Measurements from ENCODE around the gene CLC.
A peak's percentile ranks its signal among the peaks of the same experiment; 100 is the strongest.
"Not testable (repeated sequence)": the region's sequence is repeated elsewhere in the genome, so short reads cannot be mapped to it uniquely, and the experiment has no call there.

Gene CLC

DNA sequence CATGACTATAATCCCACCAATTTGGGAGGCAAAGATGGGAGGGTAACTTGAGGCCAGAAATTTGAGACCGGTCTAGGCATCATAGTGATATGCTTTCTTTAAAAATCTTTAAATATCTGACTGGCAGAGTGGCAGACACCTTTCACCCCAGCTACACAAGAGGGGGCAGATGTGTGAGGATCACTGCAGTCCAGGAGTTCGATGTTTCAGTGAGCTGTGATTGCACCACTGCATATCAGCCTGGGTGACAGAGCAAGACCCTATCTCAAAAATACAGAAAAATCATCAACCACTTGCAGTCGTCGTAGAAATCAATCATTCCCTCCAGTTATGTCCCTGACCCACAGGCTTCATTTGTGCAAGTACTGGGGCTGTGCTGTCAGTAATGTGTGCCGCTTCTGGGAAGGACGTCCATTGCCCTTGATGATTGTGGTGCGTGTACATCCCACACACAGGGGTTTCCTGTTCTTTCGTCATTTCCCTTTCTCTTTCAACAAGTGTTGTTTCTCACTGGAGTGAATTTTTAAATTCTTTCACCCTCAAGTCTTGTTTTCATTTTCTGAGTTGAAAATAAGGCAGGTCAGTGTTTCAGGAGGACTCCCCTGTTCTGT, 32.1 kb downstream of the CLC start:
- H3K27me3 Mint-ChIP-seq = no peaks in the 10 kb centered on the region

DNA sequence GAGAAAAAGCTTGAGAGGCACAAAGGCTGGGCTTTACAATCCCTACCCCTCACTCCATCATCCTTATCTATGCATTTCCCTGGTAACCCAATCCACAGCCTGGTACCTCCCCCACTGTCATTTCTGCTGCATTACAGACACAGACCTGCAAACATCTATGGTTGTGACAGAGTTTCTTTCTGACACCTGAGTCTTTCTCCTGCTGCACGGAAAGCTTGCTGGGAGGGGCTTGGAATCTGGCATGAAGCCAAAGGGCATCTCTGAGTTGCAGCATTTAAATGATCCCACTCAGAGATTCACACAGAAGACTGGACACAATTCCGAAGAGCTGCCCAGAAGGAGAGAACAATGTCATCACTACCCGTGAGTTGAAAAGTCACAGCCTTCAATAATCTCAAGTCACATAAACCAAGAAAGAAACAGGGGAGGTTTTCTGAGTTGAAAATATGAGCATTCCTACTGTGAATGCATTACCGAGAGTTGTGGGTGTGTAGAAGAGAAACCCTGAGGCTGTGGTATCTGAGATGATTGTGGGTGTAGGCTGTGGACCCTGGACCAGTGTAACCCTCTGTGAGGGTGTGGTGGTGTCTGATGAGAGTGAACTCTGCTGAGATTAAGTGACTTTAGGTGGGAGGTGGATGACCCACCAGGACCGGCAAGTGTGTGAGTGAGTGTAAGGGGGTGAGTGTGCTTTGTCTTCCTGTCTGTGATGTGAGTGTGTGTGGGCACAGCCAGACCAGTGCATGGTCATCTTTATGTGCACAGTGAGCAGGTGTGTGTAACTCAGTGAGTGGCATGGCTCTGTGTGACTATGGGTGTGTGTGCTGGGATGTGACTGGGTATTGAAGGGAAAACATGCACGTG, 33.4 kb downstream of the CLC start, which contains the start of gene LGALS14:
Gene LGALS14 (plus strand): TSS at position 301 of the 864 bp plus-strand sequence. CDS start 48 bp downstream, at position 349.
- Mint-ChIP-seq H3K27ac (peak within 1 kb of the TSS; percentile 30), H3K9me3 (ENCODE audit: low read depth) (no peaks in the 10 kb centered on the region), H3K36me3 (no peaks in the 10 kb centered on the region), H3K4me1 (ENCODE audit: low read depth) (peaks cover 31% of the 10 kb centered on the region), H3K27me3 (peaks cover 4% of the 10 kb centered on the region), H3K4me3 (peak within 1 kb of the TSS; percentile 40)

More for the DNA sequence above, 32.1 kb downstream of the CLC start:
- H3K4me1 Mint-ChIP-seq (ENCODE audit: low read depth) = peaks cover 38% of the 10 kb centered on the region
- H3K27ac Mint-ChIP-seq = peak overlapping the region; percentile 75
- no peak overlapping the region for H3K4me3 Mint-ChIP-seq
- no peaks in the 10 kb centered on the region for H3K36me3 Mint-ChIP-seq
- no peaks in the 10 kb centered on the region for H3K9me3 Mint-ChIP-seq (ENCODE audit: low read depth)

DNA sequence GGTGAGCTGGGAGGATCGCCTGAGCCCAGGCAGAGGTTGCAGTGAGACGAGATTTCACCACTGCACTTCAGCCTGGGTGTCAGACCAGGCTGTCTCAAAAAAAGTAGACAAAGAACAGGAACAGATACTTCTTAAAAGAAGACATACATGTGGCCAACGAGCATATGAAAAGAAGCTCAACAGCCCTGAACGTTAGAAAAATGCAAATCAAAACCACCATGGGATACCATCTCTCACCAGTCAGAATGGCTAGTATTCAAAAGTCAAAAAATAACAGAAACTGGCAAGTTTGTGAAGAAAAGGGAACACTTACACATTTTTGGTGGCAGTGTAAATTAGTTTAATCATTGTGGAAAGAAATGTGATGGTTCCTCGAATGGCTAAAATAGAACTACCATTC, 36.5 kb downstream of the CLC start:
- peaks cover 22% of the 10 kb centered on the region for H3K4me1 Mint-ChIP-seq (ENCODE audit: low read depth)
- H3K36me3 Mint-ChIP-seq = no peaks in the 10 kb centered on the region
- H3K9me3 Mint-ChIP-seq (ENCODE audit: low read depth) = no peaks in the 10 kb centered on the region
- H3K27me3 Mint-ChIP-seq = peaks cover 11% of the 10 kb centered on the region
- no peak overlapping the region for H3K4me3 Mint-ChIP-seq
- H3K27ac Mint-ChIP-seq = no peak overlapping the region

DNA sequence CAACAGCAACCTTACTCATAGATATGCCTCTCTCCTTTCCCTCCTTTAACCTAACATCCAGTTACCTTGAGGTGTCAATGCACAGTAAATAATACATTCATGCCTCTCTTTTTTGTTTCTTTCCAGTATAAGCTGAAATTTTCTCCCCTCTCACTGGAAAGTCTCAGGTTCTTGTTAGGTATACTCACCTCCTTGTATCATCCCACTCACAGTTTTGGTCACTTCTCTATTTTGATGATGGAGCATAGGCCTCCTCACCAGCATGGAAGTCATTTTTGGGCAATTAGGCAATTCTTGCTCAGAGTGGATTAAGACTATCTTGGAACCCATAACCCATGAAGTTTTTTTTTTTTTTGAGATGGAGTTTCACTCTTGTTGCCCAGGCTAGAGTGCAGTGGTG, 39.3 kb downstream of the CLC start:
- H3K27me3 Mint-ChIP-seq = peaks cover 20% of the 10 kb centered on the region
- no peaks in the 10 kb centered on the region for H3K4me1 Mint-ChIP-seq (ENCODE audit: low read depth)
- H3K27ac Mint-ChIP-seq = no peak overlapping the region
- H3K9me3 Mint-ChIP-seq (ENCODE audit: low read depth) = no peaks in the 10 kb centered on the region
- no peak overlapping the region for H3K4me3 Mint-ChIP-seq
- no peaks in the 10 kb centered on the region for H3K36me3 Mint-ChIP-seq

DNA sequence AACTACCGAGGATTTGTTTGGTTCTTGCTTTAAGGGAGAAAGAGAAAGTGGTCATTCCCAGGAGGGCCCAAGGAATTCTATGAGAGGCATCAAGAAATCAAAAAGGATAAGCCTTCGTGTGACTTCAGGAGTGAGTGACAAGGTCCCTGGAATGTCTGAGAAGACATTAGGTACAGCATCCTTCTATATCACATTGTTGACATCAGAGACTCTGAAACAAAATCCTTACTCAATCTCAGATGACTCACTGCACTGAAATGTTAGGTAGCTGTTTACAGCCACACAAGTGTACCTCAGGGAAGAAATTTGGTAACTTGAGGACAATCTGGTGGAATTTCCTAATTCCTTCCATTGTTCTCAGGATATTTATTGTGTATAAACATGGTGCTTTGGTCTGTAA, 41.4 kb downstream of the CLC start:
- H3K27me3 Mint-ChIP-seq = peaks cover 22% of the 10 kb centered on the region
- no peaks in the 10 kb centered on the region for H3K9me3 Mint-ChIP-seq (ENCODE audit: low read depth)
- no peak overlapping the region for H3K27ac Mint-ChIP-seq
- no peaks in the 10 kb centered on the region for H3K4me1 Mint-ChIP-seq (ENCODE audit: low read depth)
- H3K36me3 Mint-ChIP-seq = no peaks in the 10 kb centered on the region
- H3K4me3 Mint-ChIP-seq = no peak overlapping the region

DNA sequence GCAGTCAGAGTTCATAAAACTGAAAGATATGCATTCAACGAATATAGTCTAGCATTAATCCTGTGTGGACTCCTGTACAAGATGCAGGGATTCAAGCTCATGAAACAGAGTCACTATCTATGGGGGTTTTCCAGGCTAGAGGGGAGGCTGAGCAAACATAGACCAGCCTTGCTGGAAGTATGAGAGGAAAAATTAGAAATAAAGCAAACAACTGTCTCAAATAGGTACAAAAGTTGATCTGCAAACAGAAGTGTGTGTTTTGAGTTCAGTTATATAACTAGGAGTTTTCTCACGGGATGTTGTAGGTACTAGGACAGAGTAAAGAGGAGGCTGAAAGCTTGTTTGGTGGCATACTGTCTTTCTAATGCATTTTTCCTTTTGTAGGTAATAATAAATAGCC, 42.1 kb downstream of the CLC start:
- Mint-ChIP-seq H3K27ac (no peak overlapping the region), H3K9me3 (ENCODE audit: low read depth) (no peaks in the 10 kb centered on the region), H3K36me3 (no peaks in the 10 kb centered on the region), H3K4me1 (ENCODE audit: low read depth) (no peaks in the 10 kb centered on the region), H3K27me3 (peaks cover 22% of the 10 kb centered on the region), H3K4me3 (no peak overlapping the region)

DNA sequence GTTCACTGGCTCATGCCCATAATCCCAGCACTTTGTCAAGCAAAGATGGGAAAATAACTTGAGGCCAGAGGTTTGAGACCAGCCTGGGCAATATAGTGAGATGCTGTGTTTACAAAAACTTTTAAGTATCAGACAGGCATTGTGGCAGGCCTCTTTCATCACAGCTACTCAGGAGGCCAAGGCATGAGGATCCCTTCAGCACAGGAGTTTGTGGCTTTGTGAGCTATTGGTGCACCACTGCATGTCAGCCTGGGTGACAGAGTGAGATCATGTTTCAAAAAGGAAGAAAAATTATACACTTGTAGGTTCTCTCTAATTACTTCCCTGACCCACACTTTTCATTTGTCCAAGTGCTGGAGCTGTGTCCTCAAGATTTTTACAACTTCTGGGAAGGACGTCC, 45.0 kb downstream of the CLC start:
- H3K4me3 Mint-ChIP-seq = no peak overlapping the region
- H3K27me3 Mint-ChIP-seq = peaks cover 15% of the 10 kb centered on the region
- H3K27ac Mint-ChIP-seq = no peak overlapping the region
- H3K4me1 Mint-ChIP-seq (ENCODE audit: low read depth) = no peaks in the 10 kb centered on the region
- H3K36me3 Mint-ChIP-seq = peaks cover 5% of the 10 kb centered on the region
- no peaks in the 10 kb centered on the region for H3K9me3 Mint-ChIP-seq (ENCODE audit: low read depth)

DNA sequence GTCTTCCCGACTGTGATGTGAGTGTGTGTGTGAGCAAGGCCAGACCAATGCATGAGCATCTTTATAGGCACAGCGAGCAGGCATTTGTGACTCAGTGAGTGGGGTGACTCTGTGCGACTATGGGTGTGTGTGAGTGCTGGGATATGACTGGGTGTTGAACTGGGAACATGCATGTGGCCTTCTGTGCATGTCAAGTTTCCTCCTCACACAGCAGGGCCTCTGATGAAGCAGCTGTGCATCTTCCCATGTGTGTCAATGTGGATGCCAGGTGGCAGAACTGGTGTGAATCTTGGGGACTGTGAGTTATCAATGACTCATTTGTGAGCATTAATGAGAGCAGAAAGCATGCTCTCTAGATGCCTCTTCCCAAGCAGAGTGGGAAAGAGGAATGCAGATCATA, 45.7 kb downstream of the CLC start:
- Mint-ChIP-seq H3K4me3 (no peak overlapping the region), H3K27me3 (peaks cover 13% of the 10 kb centered on the region), H3K4me1 (ENCODE audit: low read depth) (no peaks in the 10 kb centered on the region), H3K9me3 (ENCODE audit: low read depth) (no peaks in the 10 kb centered on the region), H3K27ac (no peak overlapping the region), H3K36me3 (peaks cover 5% of the 10 kb centered on the region)

DNA sequence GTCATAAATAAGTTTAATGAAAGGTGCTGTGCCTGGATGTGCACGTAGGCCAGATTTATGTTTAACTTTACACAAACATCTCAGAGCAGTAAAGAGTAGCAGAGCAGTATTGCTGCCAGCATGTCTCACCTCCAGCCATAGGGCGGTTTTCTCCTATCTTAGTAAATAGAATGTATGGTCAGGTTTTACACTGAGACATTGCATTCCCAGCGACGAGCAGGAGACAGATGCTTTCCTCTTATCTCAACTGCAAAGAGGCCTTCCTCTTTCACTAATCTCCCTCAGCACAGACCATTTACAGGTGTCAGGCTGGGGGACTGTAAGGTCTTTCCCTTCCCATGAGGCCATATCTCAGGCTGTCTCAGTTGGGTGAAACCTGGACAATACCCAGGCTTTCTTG, 49.2 kb downstream of the CLC start:
- H3K9me3 Mint-ChIP-seq (ENCODE audit: low read depth); H3K27me3 Mint-ChIP-seq; H3K36me3 Mint-ChIP-seq; H3K27ac Mint-ChIP-seq; H3K4me3 Mint-ChIP-seq; H3K4me1 Mint-ChIP-seq (ENCODE audit: low read depth): not testable (repeated sequence)

DNA sequence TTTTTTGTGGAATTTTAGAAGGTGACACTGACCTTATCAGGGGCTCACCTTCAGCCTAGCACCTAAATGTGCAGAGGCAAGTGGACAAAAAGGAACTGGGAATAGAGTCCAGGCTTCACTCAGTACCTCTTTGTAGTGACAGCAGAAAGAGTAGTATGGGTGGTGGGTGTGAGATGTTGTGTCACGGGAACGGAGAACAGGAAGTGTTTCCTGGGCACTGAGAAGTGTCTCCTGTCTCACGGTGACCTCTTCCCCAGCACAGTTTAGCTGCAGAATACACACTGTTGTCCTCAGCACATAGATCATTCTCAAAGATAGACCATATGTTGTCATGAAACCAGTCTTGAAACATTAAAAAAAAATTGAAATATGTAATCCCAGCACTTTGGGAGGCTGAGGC, 51.1 kb downstream of the CLC start:
- peaks cover 2% of the 10 kb centered on the region for H3K27me3 Mint-ChIP-seq
- H3K4me1 Mint-ChIP-seq (ENCODE audit: low read depth) = no peaks in the 10 kb centered on the region
- no peaks in the 10 kb centered on the region for H3K9me3 Mint-ChIP-seq (ENCODE audit: low read depth)
- peak overlapping the region; percentile 16 for H3K27ac Mint-ChIP-seq
- H3K4me3 Mint-ChIP-seq = no peak overlapping the region
- peaks cover 10% of the 10 kb centered on the region for H3K36me3 Mint-ChIP-seq

DNA sequence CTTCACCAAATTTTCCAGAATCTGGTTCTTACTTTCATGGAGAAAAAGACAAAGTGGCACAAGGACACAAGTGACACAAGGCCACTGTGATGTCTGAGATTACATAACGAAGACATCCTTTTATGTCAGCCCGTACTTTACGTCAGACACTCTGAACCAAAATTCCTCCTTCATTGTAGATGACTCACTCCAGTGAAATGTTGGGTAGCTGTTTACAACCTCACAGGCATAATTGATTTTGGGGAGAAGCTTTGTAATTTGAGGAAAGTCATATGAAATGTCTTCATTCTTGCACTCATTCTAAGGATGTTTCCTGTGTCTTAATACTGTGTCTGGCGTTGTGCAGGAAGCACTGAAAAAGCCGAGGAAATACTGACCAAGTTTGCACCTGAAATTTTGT, 53.6 kb downstream of the CLC start:
- no peak overlapping the region for H3K4me3 Mint-ChIP-seq
- no peaks in the 10 kb centered on the region for H3K9me3 Mint-ChIP-seq (ENCODE audit: low read depth)
- H3K27me3 Mint-ChIP-seq = peaks cover 2% of the 10 kb centered on the region
- peaks cover 10% of the 10 kb centered on the region for H3K36me3 Mint-ChIP-seq
- H3K4me1 Mint-ChIP-seq (ENCODE audit: low read depth) = peaks cover 10% of the 10 kb centered on the region
- H3K27ac Mint-ChIP-seq = no peak overlapping the region

DNA sequence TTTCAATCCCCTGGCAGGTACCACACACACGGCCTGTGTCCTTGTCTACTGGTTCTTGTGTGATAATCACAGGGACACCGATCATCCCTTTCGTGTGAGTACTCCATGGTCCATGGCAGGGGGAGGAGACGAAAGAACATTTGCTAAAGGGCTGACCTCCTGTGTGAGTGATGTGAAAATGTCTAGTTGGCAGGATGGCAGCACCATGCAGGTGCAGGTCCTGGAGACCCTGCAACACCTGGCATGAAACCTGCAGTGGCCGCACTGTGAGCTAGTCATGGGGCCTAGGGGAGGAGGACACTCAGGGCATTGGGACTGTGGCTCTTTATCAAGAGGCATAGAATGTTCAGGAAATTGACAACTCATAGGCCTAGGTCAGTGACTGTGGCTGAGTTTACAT, 56.4 kb downstream of the CLC start:
- H3K27me3 Mint-ChIP-seq = peaks cover 2% of the 10 kb centered on the region
- H3K4me3 Mint-ChIP-seq = no peak overlapping the region
- H3K36me3 Mint-ChIP-seq = peaks cover under 1% of the 10 kb centered on the region
- H3K27ac Mint-ChIP-seq = no peak overlapping the region
- no peaks in the 10 kb centered on the region for H3K9me3 Mint-ChIP-seq (ENCODE audit: low read depth)
- H3K4me1 Mint-ChIP-seq (ENCODE audit: low read depth) = peaks cover 25% of the 10 kb centered on the region
